Spleen (tissue), 7 donors: ENCODE results near the gene ZNF512B.

ENCODE experiments used
- CTCF ChIP-seq, 11 experiments: fragments of 200-600 bp in 7 of 11; fragments of 450-650 bp in 4 of 11; sonication (generic) in 4 of 11; IDR thresholded peaks in 8 of 11; conservative IDR thresholded peaks in 3 of 11; 1 replicate in 7 of 11; 2 replicates in 4 of 11; pipeline versions ENCODE4 v1.4.0 to v1.8.0; 2016 to 2021; ENCODE audit warnings: antibody characterized with exemption in 11 of 11, inconsistent platforms in 4 of 11, mild to moderate bottlenecking in 1 of 11
- POLR2A ChIP-seq, 3 donors: fragments of 450-650 bp; IDR thresholded peaks; one replicate each; pipeline ENCODE4 v1.5.1; 2017; ENCODE audit warnings: antibody characterized with exemption in 3 of 3, mild to moderate bottlenecking in 1 of 3
- POLR2AphosphoS5 ChIP-seq, 3 donors: sonication (generic); formaldehyde crosslinking; IDR thresholded peaks; one replicate each; pipeline ENCODE4 v1.5.1; 2017; ENCODE audit warnings: antibody characterized with exemption in 3 of 3
- donor health status: DM: no; HTN: no; CAD: no; lungs with moderate emphysema.
- donor health status: DM: no; HTN: no; CAD: no.
- donor health status: DM: no; HTN: no; CAD: no.

DNA sequence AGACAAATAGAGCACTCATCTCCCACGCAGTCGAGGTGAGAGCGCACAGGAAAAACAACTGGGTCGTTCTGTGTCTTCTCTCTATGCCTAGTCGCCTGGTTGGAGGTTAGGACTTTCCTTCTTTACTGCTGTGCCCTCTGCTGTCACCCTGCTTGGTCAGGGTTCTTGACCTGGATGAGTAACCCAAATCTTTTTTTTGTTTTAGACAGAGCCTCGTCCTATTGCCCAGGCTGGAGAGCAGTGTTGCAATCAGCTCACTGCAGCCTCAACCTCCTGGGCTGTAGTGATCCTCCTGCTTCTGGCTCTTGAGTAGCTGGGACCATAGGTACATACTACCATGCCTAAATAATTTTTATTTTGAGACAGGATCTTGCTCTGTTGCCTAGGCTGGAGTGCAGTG lies 35.7 kb upstream of the ZNF512B start:
- TF ChIP-seq POLR2AphosphoS5 (IDR thresholded peaks at IDR 0.05) (no peak), CTCF (IDR thresholded peaks at IDR 0.05 in 8 of 11, conservative IDR thresholded peaks at IDR 0.05 in 3 of 11) (no peak), POLR2A (IDR thresholded peaks at IDR 0.05) (no peak)
